ENCODE results near the gene KANSL1.
"Not testable (repeated sequence)": the region's sequence is repeated elsewhere in the genome, so short reads cannot be mapped to it uniquely, and the experiment has no call there.

DNA sequence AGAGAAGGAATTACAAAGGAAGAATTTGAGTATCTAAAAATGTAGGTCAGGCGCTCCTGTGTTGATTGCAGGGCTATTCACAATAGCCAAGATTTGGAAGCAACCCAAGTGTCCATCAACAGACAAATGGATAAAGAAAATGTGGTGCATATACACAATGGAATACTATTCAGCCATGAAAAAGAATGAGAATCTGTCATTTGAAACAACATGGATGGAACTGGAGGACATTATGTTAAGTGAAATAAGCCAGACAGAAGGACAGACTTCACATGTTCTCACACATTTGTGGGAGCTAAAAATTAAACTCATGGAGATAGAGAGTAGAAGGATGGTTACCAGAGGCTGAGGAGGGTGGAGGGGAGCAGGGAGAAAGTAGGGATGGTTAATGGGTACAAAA is 187.1 kb downstream of the KANSL1 start:
- TF ChIP-seq POLR2AphosphoS5 (IDR thresholded peaks at IDR 0.05) = not testable (repeated sequence)
- TF ChIP-seq, protein P1, sequence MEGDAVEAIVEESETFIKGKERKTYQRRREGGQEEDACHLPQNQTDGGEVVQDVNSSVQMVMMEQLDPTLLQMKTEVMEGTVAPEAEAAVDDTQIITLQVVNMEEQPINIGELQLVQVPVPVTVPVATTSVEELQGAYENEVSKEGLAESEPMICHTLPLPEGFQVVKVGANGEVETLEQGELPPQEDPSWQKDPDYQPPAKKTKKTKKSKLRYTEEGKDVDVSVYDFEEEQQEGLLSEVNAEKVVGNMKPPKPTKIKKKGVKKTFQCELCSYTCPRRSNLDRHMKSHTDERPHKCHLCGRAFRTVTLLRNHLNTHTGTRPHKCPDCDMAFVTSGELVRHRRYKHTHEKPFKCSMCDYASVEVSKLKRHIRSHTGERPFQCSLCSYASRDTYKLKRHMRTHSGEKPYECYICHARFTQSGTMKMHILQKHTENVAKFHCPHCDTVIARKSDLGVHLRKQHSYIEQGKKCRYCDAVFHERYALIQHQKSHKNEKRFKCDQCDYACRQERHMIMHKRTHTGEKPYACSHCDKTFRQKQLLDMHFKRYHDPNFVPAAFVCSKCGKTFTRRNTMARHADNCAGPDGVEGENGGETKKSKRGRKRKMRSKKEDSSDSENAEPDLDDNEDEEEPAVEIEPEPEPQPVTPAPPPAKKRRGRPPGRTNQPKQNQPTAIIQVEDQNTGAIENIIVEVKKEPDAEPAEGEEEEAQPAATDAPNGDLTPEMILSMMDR (IDR thresholded peaks at IDR 0.05) = not testable (repeated sequence)

All from gastroesophageal sphincter (tissue), 3 donors.